ENCODE data around the gene IGDCC3.

GRCh38 chr15:65426216-65426853 is 48.5 kb upstream of the IGDCC3 start:
- TF ChIP-seq TCF7 (CRISPR knock-in tag; IDR thresholded peaks at IDR 0.05; ENCODE audit: low read depth) (no peak), MYBL2 (CRISPR knock-in tag; IDR thresholded peaks at IDR 0.05) (no peak), PREB (CRISPR knock-in tag; IDR thresholded peaks at IDR 0.05; ENCODE audit: borderline replicate concordance) (no peak), USF2 (CRISPR knock-in tag; IDR thresholded peaks at IDR 0.05) (no peak)
